Measurements from ENCODE around the gene KRTAP1-1. TPM values are rescaled to one million over a fixed set of nuclear protein-coding genes. Genes with fewer than 3 reads are reported as not detected.

Gene KRTAP1-1
- total and polyA plus RNA-seq, 2 of the 8 experiments (the other 6 are each of a cell fraction or from before 2014, with no cell fraction given) = not detected

DNA sequence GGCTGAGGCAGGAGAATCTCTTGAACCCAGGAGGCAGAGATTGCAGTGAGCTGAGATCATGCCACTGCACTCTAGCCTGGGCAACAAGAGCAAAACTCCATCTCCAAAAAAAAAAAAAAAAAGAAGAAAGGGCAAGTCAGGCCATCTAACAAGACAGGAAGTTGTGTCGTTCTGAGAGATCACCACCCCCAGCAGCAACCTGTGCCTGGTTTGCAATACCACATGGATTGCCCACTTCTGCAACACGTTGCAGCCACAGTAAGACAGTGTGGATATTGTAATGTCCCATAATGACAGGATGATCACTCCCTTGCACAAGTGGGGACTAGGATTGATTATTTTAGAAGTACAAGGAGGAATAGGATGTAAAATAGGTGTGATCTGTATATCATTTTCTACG is 27.8 kb upstream of the KRTAP1-1 start:
- no peaks in the 10 kb centered on the region for H3K9me3 ChIP-seq (ENCODE audit: insufficient read depth in 2 of 2, low read depth in 1 of 2, low read length in 1 of 2)
- H3K23ac ChIP-seq (ENCODE audit: insufficient read length) = no peak overlapping the region
- H3K9ac ChIP-seq (replicated peaks in 1 of 4; ENCODE audit: extremely low read depth in 1 of 4, low read depth in 3 of 4, low read length in 3 of 4) = no peak overlapping the region
- H4K5ac ChIP-seq (ENCODE audit: insufficient read length, low read depth, low read length) = no peak overlapping the region
- no peaks in the 10 kb centered on the region for H3K23me2 ChIP-seq (ENCODE audit: low read depth, low read length)
- no peak overlapping the region for H3K27ac ChIP-seq (ENCODE audit: low read depth, low read length)
- ChIA-PET CTCF (ENCODE audit: partially characterized antibody) (no interaction called here), POLR2A (ENCODE audit: partially characterized antibody) (no interaction called here)
- no peak overlapping the region for H3K14ac ChIP-seq (ENCODE audit: insufficient read length)
- H3K27me3 ChIP-seq (replicated peaks in 1 of 4; ENCODE audit: control insufficient read depth in 3 of 4, extremely low read depth in 1 of 4, insufficient read depth in 3 of 4, low read length in 3 of 4) = no peaks in the 10 kb centered on the region
- H2BK20ac ChIP-seq (ENCODE audit: low read length) = no peak overlapping the region
- no peaks in the 10 kb centered on the region for H3K36me3 ChIP-seq (ENCODE audit: control insufficient read depth in 2 of 4, insufficient read depth in 4 of 4, low read length in 3 of 4)
- WGBS, 2 experiments (ENCODE audit: extremely low coverage in 1 of 2, insufficient coverage in 1 of 2, insufficient read length in 1 of 2, insufficient replicate concordance in 2 of 2, low coverage in 1 of 2, low lambda C conversion rate in 2 of 2, missing lambda C conversion rate in 1 of 2) = 82% methylated on average over 3 of the region's 3 CpGs; no CpG with 5 or more reads in 1 of the 2 experiments
- no peak overlapping the region for H4K8ac ChIP-seq (ENCODE audit: extremely low read depth, insufficient read depth, low read length)
- no peak overlapping the region for H2AFZ ChIP-seq (ENCODE audit: low read length)
- H3K56ac ChIP-seq (replicated peaks; ENCODE audit: insufficient read length, low read depth, low read length) = no peak overlapping the region
- no peak overlapping the region for H2BK15ac ChIP-seq (ENCODE audit: low read length)
- no peak overlapping the region for H3K4ac ChIP-seq (replicated peaks; ENCODE audit: insufficient read length, low read depth, low read length)
- no peaks in the 10 kb centered on the region for H3K4me1 ChIP-seq (replicated peaks in 1 of 4; ENCODE audit: control insufficient read depth in 3 of 4, insufficient read depth in 4 of 4, low read length in 3 of 4)
- no peak overlapping the region for H2BK5ac ChIP-seq (ENCODE audit: low read depth, low read length)
- H2AK5ac ChIP-seq (ENCODE audit: low read depth, low read length) = no peak overlapping the region
- H3K79me2 ChIP-seq (ENCODE audit: control insufficient read depth in 1 of 2, insufficient read depth in 2 of 2, low read length in 2 of 2) = no peaks in the 10 kb centered on the region
- no peaks in the 10 kb centered on the region for H4K20me1 ChIP-seq (replicated peaks in 1 of 2; ENCODE audit: control insufficient read depth in 1 of 2, insufficient read depth in 2 of 2, low read length in 2 of 2)
- H4K91ac ChIP-seq (replicated peaks; ENCODE audit: insufficient read length, low read length) = no peak overlapping the region
- no peak overlapping the region for H2BK12ac ChIP-seq (ENCODE audit: low read depth, low read length)
- no peak overlapping the region for H3K4me2 ChIP-seq (ENCODE audit: insufficient read depth in 1 of 2, low read depth in 2 of 2, low read length in 2 of 2)
- H3K4me3 ChIP-seq (ENCODE audit: extremely low read depth in 1 of 4, insufficient read depth in 2 of 4, low read depth in 3 of 4, low read length in 4 of 4) = no peak overlapping the region
- TF ChIP-seq SIRT6 (IDR thresholded peaks at IDR 0.05; ENCODE audit: low read length) = no peak
- TF ChIP-seq, protein P1, sequence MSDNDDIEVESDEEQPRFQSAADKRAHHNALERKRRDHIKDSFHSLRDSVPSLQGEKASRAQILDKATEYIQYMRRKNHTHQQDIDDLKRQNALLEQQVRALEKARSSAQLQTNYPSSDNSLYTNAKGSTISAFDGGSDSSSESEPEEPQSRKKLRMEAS (IDR thresholded peaks at IDR 0.05) = no peak
- TF ChIP-seq GTF2F1 (IDR thresholded peaks at IDR 0.05; ENCODE audit: borderline replicate concordance, low read depth, low read length) = no peak
- no peak for TF ChIP-seq JUND (IDR thresholded peaks at IDR 0.05; ENCODE audit: low read length)
- TF ChIP-seq BACH1 (IDR thresholded peaks at IDR 0.05; ENCODE audit: low read length) = no peak
- no peak for TF ChIP-seq YY1 (IDR thresholded peaks at IDR 0.05; ENCODE audit: low read depth, low read length)
- no peak for TF ChIP-seq CBX8 (IDR thresholded peaks at IDR 0.05; ENCODE audit: borderline replicate concordance, low read depth, low read length)
- no peak for TF ChIP-seq JUN (IDR thresholded peaks at IDR 0.05; ENCODE audit: low read depth, low read length)
- no peak for TF ChIP-seq POLR2A (IDR thresholded peaks at IDR 0.05; ENCODE audit: control extremely low read depth in 1 of 2, low read depth in 2 of 2, low read length in 2 of 2)
- TF ChIP-seq RNF2 (IDR thresholded peaks at IDR 0.05; ENCODE audit: borderline replicate concordance, low read depth, low read length, missing control alignments, poor library complexity, severe bottlenecking) = no peak
- TF ChIP-seq KDM1A (IDR thresholded peaks at IDR 0.05; ENCODE audit: borderline replicate concordance, low read length) = no peak
- no peak for TF ChIP-seq ZNF274 (IDR thresholded peaks at IDR 0.05; ENCODE audit: borderline replicate concordance, extremely low read depth, low read length)
- no peak for TF ChIP-seq CEBPB (IDR thresholded peaks at IDR 0.05; ENCODE audit: low read depth, low read length)
- no peaks in the 10 kb centered on the region for H3K79me1 ChIP-seq (ENCODE audit: low read depth, low read length)
- FAIRE-seq (no peak), DNase-seq (ENCODE audit: low read depth in 1 of 2, low spot score in 2 of 2) (no peak)
- no peak overlapping the region for H2BK120ac ChIP-seq (replicated peaks; ENCODE audit: low read depth, low read length)
- H3K18ac ChIP-seq (ENCODE audit: extremely low read depth, low read length) = no peak overlapping the region

Measured in H1 (cell line).